GM08714 (cell line): ENCODE measurements around the gene KLHL29.

Experiments
- H3K4me3 ChIP-seq: fragments of 200-500 bp; sonication (Bioruptor generic); 2 replicates; pipeline ENCODE4 v1.5.1; 2014; ENCODE audit warnings: mild to moderate bottlenecking, low read length, inconsistent platforms
- ZNF274 ChIP-seq: IDR thresholded peaks from 2 replicates; pipeline ENCODE4 v1.6.1; 2012; ENCODE audit warnings: mild to moderate bottlenecking, low read depth, low read length

The KLHL29 gene

DNA sequence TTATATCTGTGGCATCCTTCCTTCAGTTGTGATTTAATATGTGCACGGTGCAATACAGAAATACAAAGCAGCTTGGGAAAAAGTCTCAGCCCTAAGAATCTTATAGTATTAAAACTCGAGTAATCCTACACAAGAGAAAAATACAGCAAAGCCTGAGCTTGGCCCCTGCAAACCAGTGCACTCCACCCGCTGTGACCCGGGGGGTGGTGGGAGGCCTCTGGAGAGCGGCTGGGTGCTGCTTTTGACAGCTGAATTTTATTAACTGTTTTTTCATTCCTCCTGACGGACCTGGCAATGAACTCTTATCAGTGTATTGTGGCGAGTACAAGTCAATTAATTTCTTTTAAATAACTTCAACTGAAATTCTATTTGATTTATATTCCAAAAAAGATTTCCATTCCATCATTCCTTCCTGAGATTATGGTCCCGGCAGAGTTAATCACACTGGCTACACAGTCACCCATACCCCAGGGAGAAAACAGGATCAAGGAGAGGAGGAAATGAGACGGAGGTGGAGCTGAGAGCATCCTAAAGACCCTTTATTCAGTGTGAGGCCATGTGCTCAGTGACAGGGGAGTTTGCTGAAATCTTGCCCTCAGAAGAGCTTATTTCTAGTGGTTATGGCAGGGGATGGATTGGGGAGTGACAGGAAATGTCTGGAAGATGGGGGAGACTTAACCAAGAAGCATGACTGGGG, 124.8 kb downstream of the KLHL29 start:
- no peak overlapping the region for H3K4me3 ChIP-seq
- no peak for TF ChIP-seq ZNF274

DNA sequence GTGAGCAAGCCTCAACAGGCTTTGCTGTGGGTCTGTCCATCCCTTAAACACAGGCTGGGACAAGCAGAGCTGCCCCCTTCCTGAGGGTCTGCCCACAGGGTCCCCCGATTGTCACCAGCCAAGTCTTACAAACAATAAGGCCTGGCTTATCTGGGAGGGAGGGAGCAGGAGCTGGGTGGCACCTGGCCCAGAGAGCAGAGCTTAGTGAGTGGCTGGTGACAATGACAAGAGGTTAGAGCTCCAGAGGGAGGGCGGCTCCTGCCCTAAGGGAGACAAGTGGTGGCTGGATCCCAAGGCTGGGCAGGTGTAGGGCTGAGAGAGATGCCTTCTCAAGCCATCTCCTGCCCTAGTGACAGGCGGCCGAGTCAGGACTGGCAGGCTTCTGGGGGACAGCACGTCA, 125.5 kb downstream of the KLHL29 start:
- no peak overlapping the region for H3K4me3 ChIP-seq
- no peak for TF ChIP-seq ZNF274

DNA sequence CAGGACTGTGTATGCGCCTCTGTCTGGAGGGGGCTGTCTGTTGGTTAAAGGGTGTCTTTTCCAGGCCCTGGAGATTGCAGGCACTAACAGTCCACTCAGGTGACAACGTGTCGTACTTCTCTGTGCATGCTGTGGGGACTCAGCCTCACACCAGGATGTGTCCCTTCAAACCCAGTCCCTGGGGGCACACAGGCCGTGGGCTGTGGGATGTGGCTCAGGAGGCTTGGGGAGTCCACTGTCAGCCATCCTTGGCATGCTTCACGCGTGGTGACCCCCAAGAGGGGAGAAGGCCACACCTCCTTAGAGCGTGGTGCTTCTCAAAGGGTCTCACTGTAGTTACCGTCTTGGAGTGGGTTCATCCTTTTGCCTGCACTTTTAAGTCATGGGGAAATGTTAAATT, 127.8 kb downstream of the KLHL29 start:
- no peak overlapping the region for H3K4me3 ChIP-seq
- no peak for TF ChIP-seq ZNF274

DNA sequence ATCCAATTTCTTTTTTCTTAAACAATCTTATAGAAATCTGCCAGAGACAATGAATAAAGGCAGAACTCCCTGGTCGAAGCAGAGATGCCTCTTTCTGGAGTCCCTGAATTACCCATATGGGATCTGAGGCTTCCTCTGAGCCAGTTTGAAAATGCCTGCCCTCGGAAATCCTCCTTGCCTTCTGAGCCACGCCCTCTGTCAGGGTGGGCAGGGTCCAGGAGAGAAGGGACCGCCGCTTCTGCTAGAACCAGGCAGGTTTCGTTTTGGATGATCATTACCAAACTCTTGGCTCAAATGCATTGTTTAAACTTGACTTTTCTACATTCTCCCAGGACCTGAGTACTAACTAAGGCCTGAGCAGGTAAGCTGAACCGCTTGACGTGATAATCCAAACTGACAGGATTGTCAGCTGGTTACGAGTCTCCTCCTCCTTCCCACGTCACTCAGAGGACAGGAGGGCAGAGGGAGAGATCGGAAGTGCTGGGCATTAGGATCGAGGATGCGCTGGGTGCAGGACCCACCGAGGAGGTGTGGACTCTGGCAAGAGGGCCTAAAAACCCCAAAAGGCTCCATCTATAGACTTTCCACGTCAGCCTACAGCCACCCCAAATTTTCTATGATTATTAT, 128.4 kb downstream of the KLHL29 start:
- no peak for TF ChIP-seq ZNF274
- H3K4me3 ChIP-seq = no peak overlapping the region

DNA sequence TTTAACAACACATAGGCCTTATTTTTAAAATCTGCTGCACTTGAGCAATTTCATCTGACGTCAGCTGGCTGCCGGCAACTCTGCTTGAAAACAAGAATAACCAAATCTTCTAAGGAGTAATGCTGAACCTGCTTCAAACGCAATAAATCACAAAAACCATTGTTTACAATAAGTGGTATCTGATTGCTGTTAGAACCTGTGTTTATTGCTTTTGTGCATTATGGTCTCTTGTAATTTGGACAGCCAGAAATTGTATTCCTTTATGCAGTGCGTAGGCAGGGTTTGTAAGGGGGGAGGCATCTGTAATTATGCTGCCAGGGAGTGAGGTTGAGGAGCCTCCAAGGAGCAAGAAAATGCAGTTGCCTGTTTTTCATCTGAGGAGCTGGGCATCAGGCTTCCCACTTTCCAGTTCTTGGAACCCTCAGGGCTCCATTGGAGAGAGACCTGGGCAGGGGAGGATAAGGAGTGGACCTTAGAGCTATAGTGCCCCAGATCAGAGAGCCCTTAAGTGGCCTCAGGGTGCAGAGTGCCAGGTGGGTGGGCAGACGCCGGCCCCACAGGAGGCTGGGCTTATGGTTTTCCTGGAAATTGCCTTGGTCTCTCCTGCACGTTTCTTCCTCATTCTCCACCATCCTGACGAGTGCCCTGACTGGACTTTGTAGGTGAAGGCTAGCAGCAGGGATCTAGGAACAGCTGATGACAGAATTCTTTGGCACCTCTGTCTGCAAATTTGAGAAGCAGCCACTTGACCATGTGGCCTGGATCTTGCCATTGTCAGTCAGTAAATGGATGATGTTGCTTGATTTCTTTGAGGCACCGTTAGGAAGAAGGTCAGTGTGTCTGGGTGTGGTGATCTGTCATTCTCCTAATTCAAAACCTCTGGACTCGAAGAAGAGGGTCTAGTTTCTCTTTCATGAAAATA, 129.2 kb downstream of the KLHL29 start:
- TF ChIP-seq ZNF274 = no peak
- no peak overlapping the region for H3K4me3 ChIP-seq

DNA sequence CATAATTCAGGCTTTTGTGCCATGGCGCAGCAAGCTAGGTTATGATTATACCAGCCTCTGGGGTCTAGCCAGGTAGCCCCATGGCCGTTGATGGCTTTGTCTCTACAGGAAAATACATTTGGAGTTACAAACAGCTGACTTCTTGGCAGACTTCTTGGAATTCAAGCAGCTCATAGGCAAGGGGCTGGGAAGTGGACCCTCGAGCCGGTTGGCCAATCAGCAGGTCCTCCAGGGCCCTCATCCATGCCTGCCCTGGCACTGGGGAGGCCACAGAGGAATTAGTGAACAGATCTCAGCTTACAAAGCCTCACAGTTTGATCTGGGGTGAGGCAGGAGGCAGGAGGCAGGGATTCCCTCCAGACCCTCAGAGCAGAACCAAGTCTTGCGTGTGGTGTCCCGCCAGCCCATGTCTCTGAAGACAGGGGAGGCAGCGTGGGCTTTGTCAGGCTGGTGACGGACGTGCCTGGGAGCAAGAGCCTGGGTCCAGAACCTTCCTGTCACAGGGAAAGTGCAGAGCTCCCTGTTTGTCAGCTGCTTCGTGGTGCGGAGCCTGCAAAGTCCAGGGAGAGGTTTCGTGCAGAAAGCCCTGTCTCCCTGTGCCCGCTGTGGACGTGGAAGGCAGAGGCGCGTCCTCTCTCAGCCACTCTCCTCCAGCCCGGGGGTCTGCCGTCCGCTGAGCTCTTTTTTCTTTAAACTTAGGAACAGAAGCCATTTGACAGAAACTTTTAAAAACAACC, 131.7 kb downstream of the KLHL29 start:
- H3K4me3 ChIP-seq = no peak overlapping the region
- no peak for TF ChIP-seq ZNF274

DNA sequence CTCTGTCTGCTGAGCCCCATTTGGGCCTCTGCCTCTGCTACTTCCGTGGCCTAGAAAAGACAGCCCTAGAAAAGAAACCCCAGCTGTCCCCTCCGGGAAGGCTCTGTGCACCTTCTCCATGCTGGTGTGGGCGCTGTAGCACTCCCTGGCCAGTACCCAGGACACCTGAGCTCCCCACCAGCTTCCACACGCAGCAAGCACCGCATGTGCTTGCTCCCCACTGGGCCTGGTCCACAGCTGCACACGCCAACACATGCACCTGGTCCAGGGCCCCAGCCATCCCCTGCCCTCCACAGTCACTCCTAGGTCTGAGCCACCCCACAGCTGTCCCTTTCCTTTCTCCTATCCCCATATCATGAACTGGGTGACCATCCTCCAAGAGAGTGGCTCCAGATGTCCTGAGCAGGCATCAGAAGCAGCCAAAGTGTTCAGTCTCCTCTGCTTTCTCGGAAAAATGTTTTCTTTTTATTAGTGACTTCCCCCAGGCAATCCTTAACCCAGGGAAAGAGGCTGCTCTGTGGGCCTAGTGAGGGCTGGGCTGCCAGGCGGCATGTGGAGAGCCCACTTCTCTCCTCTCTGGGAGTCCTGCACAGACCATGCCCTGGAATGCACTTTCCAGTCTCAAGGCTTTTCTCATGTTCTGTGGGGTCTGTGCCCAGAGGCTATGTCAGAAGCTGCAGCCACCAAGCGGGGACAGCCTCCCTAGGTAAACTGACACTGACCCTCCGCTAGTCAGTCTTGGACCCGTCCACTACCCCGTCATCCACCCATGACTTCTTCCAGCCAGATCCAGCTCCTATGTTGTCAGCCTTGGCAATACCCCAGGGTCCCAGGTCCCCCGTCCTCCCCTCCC, 133.7 kb downstream of the KLHL29 start:
- H3K4me3 ChIP-seq = no peak overlapping the region
- no peak for TF ChIP-seq ZNF274

DNA sequence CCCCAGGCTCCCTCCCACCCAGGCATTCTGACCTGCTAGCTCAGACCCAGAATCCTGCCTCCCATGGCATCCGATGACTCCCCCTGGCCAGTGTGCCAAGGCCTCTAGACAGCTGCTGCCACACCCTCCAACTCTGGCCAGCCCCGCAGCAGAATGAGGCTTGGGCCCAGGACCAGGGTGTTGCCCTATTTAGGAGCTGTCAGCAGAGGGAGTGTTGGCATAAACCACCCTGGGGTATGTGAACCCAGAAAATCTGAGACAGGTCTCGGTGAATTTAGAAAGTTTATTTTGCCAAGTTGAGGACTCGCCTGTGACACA, 134.3 kb downstream of the KLHL29 start:
- TF ChIP-seq ZNF274 = no peak
- H3K4me3 ChIP-seq = no peak overlapping the region

DNA sequence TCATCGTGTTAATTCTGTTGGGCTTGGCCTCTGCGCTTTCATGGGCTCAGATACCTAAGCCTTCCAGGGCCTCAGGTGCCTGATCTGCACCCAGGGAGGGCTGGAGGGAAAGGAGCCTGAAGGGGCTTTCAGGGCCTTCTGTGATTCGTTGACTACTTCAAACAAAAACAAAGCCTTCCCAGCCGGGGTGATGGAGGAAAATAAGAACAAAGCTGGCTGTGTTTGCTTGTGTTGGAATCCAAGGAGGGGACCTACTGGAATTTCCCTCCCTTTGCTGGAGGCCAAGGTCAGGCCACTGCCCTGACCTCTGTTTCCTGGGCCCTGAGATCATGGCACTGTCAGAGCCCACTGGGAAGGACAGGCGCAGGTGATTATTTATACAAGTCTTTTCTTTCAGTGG, 135.3 kb downstream of the KLHL29 start:
- no peak for TF ChIP-seq ZNF274
- H3K4me3 ChIP-seq = no peak overlapping the region

DNA sequence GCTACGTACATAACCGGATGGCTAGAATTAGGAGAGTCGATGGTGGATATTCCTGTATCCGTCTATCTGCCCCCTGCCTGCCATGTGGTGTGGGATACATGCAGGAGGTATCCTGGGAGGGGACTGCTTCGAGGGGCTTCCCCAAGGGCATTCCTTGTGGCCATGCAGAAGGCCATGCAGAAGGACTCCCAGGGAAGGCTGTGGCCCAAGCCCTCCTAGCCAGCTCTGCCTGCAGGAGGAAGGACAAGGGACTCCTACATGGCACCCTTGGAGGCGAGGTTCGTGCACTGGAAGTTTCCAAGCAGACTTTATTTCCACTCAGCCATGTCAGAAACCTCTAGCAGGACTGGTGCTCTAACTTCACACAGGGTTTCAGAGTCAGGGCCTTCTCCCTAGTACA, 136.1 kb downstream of the KLHL29 start:
- H3K4me3 ChIP-seq = no peak overlapping the region
- no peak for TF ChIP-seq ZNF274

DNA sequence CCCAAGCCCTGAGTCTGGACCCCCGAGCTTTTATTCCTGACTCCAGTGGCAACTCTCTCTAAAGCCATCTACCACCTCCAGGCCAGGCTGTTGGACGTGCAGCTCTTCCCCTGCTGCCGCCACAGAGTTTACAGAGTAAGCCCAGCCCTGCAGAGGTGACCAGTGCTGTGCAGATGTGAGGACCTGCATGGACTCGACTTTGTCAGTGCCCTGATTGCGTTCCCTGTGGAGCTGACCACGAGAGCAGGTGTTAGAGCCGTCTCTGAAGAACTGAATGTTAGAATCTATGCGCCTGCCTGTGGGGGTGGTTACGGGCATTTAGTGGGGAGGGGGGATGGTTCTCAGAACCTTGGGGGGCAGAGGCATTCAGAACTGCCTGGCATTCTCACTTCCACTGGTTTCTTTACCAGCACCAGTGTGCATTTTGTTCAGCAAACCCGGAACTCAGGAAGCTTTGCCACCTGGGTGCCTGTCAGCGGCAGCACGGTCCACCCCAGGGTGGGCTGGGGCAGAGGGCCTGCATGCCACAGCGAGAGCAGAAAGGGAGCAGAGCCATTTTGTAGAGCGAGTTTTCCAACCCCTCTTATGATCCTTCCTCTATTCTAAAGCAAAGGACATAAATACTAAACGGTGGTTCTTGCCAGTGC, 137.9 kb downstream of the KLHL29 start:
- no peak overlapping the region for H3K4me3 ChIP-seq
- TF ChIP-seq ZNF274 = no peak

DNA sequence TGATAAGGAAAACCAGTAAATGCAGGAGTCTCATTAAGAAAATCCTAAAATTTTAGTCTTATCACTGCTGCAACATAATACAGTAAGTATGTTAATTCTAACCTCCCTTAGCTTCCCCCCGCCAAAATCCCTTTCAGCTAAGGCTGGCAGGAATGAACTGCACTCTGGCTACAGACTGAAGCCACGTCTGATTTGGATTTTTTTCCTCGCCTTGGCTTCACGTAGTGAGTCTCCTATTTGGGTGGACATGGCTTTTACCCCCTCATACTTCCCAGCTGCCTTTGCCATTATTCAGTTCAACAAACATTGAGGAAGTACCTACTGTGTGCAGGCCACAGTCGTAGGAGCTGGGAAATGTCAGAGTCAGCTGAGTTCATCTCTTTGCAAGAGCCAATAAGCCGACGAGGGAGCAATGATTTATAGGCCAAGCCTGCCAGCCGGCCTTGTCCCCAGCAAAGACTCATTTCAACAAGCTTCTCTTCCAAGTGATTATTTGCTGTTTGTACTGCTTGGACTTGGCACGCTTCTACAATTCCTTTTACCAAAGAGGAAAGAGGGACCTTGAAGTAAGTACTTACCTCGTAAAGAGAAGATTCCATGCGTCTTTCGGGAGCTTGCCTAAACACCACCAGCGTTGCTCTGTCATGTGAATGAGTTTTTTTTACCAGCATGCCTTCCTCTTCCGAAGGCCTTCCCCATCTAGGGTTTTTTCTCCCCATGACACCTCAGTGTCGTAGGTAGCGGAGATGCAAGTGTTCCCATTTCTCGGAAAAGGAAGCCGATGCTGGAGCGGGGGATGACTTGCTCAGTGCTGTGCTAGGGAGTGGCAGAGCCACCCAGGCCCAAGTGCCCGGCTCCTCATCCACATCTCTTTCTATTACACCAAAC, 138.6 kb downstream of the KLHL29 start:
- TF ChIP-seq ZNF274 = no peak
- H3K4me3 ChIP-seq = no peak overlapping the region

DNA sequence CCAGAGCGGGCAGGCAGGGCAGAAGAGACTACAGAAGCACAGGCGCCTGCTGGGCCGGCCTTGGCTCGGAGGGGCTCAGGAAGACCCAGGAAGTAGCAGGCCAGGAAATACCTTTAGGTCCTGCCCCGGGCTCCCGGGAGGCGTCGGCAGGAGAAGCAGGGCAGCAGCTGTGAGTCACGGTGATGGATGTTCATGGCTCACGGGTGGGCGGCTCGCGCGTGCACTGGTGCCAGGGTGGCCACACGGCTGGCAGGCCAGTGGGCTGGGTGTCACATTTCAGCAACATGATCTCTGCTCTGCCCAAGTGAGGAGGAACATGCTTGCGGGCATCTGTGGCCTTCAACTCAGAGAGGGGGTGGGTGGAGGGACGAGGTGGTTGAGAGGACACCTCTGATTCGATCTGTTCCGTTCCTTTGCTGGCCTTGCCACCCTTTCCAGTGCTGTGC, 139.3 kb downstream of the KLHL29 start:
- H3K4me3 ChIP-seq = no peak overlapping the region
- TF ChIP-seq ZNF274 = no peak
